B cell (primary cell): ENCODE data around the gene C1orf56. TPM values are rescaled to one million over a fixed set of nuclear protein-coding genes. Genes with fewer than 3 reads are reported as not detected.

Source experiments
- ATAC-seq: fragments of 200-7000 bp; cut with Tn5 transposase; one replicate; pipeline ENCODE4 v1.10.0; 2021; ENCODE audit warnings: low read depth, mild to moderate bottlenecking, moderate number of reproducible peaks, moderate library complexity
- CTCF ChIA-PET: fragments of 350-600 bp; sonication (Branson Sonifier 250); formaldehyde crosslinking; loops from one replicate; lab custom pipeline; 2021; ENCODE audit warnings: antibody characterized with exemption, inconsistent platforms; lab: Charles Lee
- POLR2A ChIA-PET: fragments of 350-600 bp; sonication (Branson Sonifier 250); formaldehyde crosslinking; loops from one replicate; lab custom pipeline; 2021; ENCODE audit warnings: antibody characterized with exemption; lab: Charles Lee
- DNase-seq: peaks from one replicate; pipeline ENCODE4 v3.0.0; 2013
- H2AFZ ChIP-seq: 2 replicates; pipeline ENCODE4 v1.6.1; 2012; ENCODE audit warnings: mild to moderate bottlenecking, low read depth, low read length; ENCODE audit not compliant: insufficient read depth, poor library complexity, severe bottlenecking
- H3K27ac ChIP-seq, 2 donors: 1 replicate in 1 of 2; 2 replicates in 1 of 2; pipeline ENCODE4 v1.5.1; 2012 to 2013; ENCODE audit warnings: low read length in 2 of 2, mild to moderate bottlenecking in 2 of 2, moderate library complexity in 1 of 2
- H3K27me3 ChIP-seq, 4 experiments: fragments of 200-600 bp in 1 of 4; sonication (generic) in 1 of 4; replicated peaks in 1 of 4; 1 replicate in 2 of 4; 2 replicates in 2 of 4; pipeline versions ENCODE4 v1.6.1 to v1.7.0; 2013 to 2016; ENCODE audit warnings: low read length in 3 of 4, mild to moderate bottlenecking in 2 of 4, mixed read lengths in 1 of 4, moderate library complexity in 1 of 4; ENCODE audit not compliant: insufficient read depth in 4 of 4, control insufficient read depth in 3 of 4; ENCODE audit errors: control extremely low read depth in 1 of 4
- H3K36me3 ChIP-seq, 2 experiments: replicated peaks in 1 of 2; 1 replicate in 1 of 2; 2 replicates in 1 of 2; pipeline versions ENCODE4 v1.6.1 to v1.7.1; 2013; ENCODE audit warnings: low read length in 1 of 2; ENCODE audit not compliant: insufficient read depth in 2 of 2, control insufficient read depth in 1 of 2; ENCODE audit errors: control extremely low read depth in 1 of 2, extremely low read depth in 1 of 2
- H3K4me1 ChIP-seq, 2 donors: fragments of 200-600 bp in 1 of 2; sonication (generic) in 1 of 2; 1 replicate in 1 of 2; 2 replicates in 1 of 2; pipeline versions ENCODE4 v1.5.1 to v1.6.1; 2013 to 2017; ENCODE audit warnings: low read length in 2 of 2; ENCODE audit not compliant: control insufficient read depth in 2 of 2, insufficient read depth in 2 of 2
- H3K4me2 ChIP-seq: replicated peaks from 2 replicates; pipeline ENCODE3; 2012; ENCODE audit warnings: mild to moderate bottlenecking, low read depth, low read length; ENCODE audit not compliant: poor library complexity, severe bottlenecking
- H3K4me3 ChIP-seq, 5 experiments: fragments of 200-600 bp in 1 of 5; sonication (generic) in 1 of 5; 1 replicate in 3 of 5; 2 replicates in 2 of 5; pipeline versions ENCODE4 v1.5.1 to v1.7.0; 2011 to 2016; ENCODE audit warnings: low read length in 4 of 5, mild to moderate bottlenecking in 4 of 5, low read depth in 2 of 5, control low read depth in 1 of 5, moderate library complexity in 1 of 5; ENCODE audit not compliant: insufficient read depth in 1 of 5; ENCODE audit errors: control extremely low read depth in 1 of 5, extremely low read depth in 1 of 5
- H3K79me2 ChIP-seq: fragments of 200-600 bp; sonication (generic); one replicate; pipeline ENCODE4 v1.6.0; 2016; ENCODE audit warnings: low read length; ENCODE audit not compliant: control insufficient read depth, insufficient read depth
- H3K9ac ChIP-seq: fragments of 200-600 bp; sonication (generic); 2 replicates; pipeline ENCODE4 v1.6.1; 2017; ENCODE audit warnings: mild to moderate bottlenecking, low read length, moderate library complexity
- H3K9me3 ChIP-seq, 3 donors: one replicate each; pipeline versions ENCODE4 v1.6.1 to v1.7.1; 2013; ENCODE audit warnings: low read length in 2 of 3; ENCODE audit not compliant: control insufficient read depth in 2 of 3, insufficient read depth in 1 of 3; ENCODE audit errors: control extremely low read depth in 1 of 3
- H4K20me1 ChIP-seq: 2 replicates; pipeline ENCODE4 v1.6.0; 2012; ENCODE audit warnings: mild to moderate bottlenecking, low read length; ENCODE audit not compliant: insufficient read depth, control insufficient read depth, poor library complexity, severe bottlenecking
- H3K27ac Mint-ChIP-seq: one replicate; pipeline ENCODE4 v1.8.0; 2021; ENCODE audit warnings: mixed read lengths
- H3K27me3 Mint-ChIP-seq: one replicate; pipeline ENCODE4 v1.8.0; 2021; ENCODE audit warnings: mixed read lengths
- H3K4me1 Mint-ChIP-seq: one replicate; pipeline ENCODE4 v1.8.0; 2021; ENCODE audit warnings: mixed read lengths
- H3K4me3 Mint-ChIP-seq: one replicate; pipeline ENCODE4 v1.8.0; 2021; ENCODE audit warnings: mixed read lengths
- H3K9me3 Mint-ChIP-seq: one replicate; pipeline ENCODE4 v1.8.0; 2022; ENCODE audit warnings: mixed read lengths; ENCODE audit not compliant: insufficient read depth
- EZH2 ChIP-seq: IDR thresholded peaks from 2 replicates; pipeline ENCODE4 v1.6.1; 2012; ENCODE audit warnings: borderline replicate concordance, low read depth, mild to moderate bottlenecking, moderate library complexity, low read length; ENCODE audit not compliant: insufficient read depth, poor library complexity, severe bottlenecking
- WGBS: methylation state at CpG from one replicate; pipeline ENCODE4 v1.1.5; 2013; ENCODE audit warnings: missing lambda C conversion rate; ENCODE audit not compliant: insufficient coverage; 5-methylcytosine and 5-hydroxymethylcytosine counted together
- intact Hi-C: fragments of 100-400 bp; cut with micrococcal nuclease; formaldehyde crosslinking; loops from one replicate; pipeline ENCODE4 v1.10.0; 2022
- polyA plus RNA-seq: library from polyadenylated mRNA; depleted of rRNA; stranded (reverse); fragments of >200 nt; gene quantifications from 2 replicates; pipeline ENCODE4 v1.2.3, GENCODE V29; 2012
- total RNA-seq, 2 donors: library from RNA; stranded (reverse); fragments of 120-200 nt in 1 of 2; gene quantifications; 1 replicate in 1 of 2; 2 replicates in 1 of 2; pipeline versions ENCODE4 v1.2.3 to v1.2.4, GENCODE V29; 2013 to 2022
- TF ChIP-seq, protein P1 (sequence below): fragments of 200-600 bp; IDR thresholded peaks from one replicate; pipeline ENCODE4 v1.8.0; 2022; ENCODE audit warnings: antibody characterized with exemption, mild to moderate bottlenecking

Gene C1orf56
- total and polyA plus RNA-seq, 2 donors (not counting 1 experiment from before 2014, with no cell fraction given), result 2.4 to 4.5 TPM

GRCh38 chr1:151010346-151010726 is 37.2 kb upstream of the C1orf56 start:
- H3K4me1 Mint-ChIP-seq, result peaks cover 57% of the 10 kb centered on the region
- H3K79me2 ChIP-seq, result peaks cover 74% of the 10 kb centered on the region
- no peak overlapping the region for H3K4me2 ChIP-seq
- TF ChIP-seq, protein P1, sequence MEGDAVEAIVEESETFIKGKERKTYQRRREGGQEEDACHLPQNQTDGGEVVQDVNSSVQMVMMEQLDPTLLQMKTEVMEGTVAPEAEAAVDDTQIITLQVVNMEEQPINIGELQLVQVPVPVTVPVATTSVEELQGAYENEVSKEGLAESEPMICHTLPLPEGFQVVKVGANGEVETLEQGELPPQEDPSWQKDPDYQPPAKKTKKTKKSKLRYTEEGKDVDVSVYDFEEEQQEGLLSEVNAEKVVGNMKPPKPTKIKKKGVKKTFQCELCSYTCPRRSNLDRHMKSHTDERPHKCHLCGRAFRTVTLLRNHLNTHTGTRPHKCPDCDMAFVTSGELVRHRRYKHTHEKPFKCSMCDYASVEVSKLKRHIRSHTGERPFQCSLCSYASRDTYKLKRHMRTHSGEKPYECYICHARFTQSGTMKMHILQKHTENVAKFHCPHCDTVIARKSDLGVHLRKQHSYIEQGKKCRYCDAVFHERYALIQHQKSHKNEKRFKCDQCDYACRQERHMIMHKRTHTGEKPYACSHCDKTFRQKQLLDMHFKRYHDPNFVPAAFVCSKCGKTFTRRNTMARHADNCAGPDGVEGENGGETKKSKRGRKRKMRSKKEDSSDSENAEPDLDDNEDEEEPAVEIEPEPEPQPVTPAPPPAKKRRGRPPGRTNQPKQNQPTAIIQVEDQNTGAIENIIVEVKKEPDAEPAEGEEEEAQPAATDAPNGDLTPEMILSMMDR, result no peak
- TF ChIP-seq EZH2, result no peak
- H3K27me3 Mint-ChIP-seq, result no peaks in the 10 kb centered on the region
- H3K36me3 ChIP-seq, result peaks cover 3 to 10% of the 10 kb centered on the region in 2 experiments
- intact Hi-C loops, result no loop called here
- no peak overlapping the region for H3K4me3 ChIP-seq
- H3K27ac Mint-ChIP-seq, result no peak overlapping the region
- peak overlapping the region; percentile 7 for H3K4me3 Mint-ChIP-seq
- no peak for ATAC-seq
- DNase-seq, result no peak
- H3K27ac ChIP-seq, result no peak overlapping the region
- peaks cover 36 to 40% of the 10 kb centered on the region in 2 donors for H3K4me1 ChIP-seq
- WGBS, result 100% methylated on average over 1 of the region's 3 CpGs
- H4K20me1 ChIP-seq, result no peaks in the 10 kb centered on the region
- no peaks in the 10 kb centered on the region for H3K9me3 ChIP-seq
- no peak overlapping the region for H3K9ac ChIP-seq
- no peaks in the 10 kb centered on the region for H3K27me3 ChIP-seq
- no peak overlapping the region for H2AFZ ChIP-seq
- ChIA-PET POLR2A (no interaction called here), CTCF (interaction anchor here (0.7 to 1.1 kb wide), 3 partner anchors 9 to 723 kb away, joined by 3 to 8 read pairs (median 3); no protein-coding TSS in a partner anchor)
- H3K9me3 Mint-ChIP-seq, result no peaks in the 10 kb centered on the region

GRCh38 chr1:151011154-151011850 is 36.2 kb upstream of the C1orf56 start:
- Histone ChIP-seq H3K9me3 (no peaks in the 10 kb centered on the region), H4K20me1 (no peaks in the 10 kb centered on the region), H3K4me2 (no peak overlapping the region), H3K27me3 (no peaks in the 10 kb centered on the region), H2AFZ (no peak overlapping the region), H3K27ac (no peak overlapping the region), H3K4me1 (peaks cover 27 to 31% of the 10 kb centered on the region in 2 donors), H3K79me2 (peaks cover 65% of the 10 kb centered on the region), H3K36me3 (peaks cover 3 to 10% of the 10 kb centered on the region in 2 experiments), H3K4me3 (no peak overlapping the region), H3K9ac (no peak overlapping the region)
- Mint-ChIP-seq H3K4me3 (no peak overlapping the region), H3K9me3 (no peaks in the 10 kb centered on the region), H3K27ac (no peak overlapping the region), H3K4me1 (peaks cover 48% of the 10 kb centered on the region), H3K27me3 (no peaks in the 10 kb centered on the region)
- CTCF ChIA-PET, result interaction anchor here (0.9 to 1.1 kb wide), 3 partner anchors 10 to 27 kb away, joined by 3 read pairs; no protein-coding TSS in a partner anchor
- 100% methylated on average over 2 of the region's 4 CpGs for whole genome bisulfite sequencing
- ATAC-seq, result no peak
- no peak for TF ChIP-seq EZH2
- no peak for DNase-seq
- POLR2A ChIA-PET, result interaction anchor here (0.7 kb wide), 1 partner anchor 884 kb away, joined by 3 read pairs; no protein-coding TSS in a partner anchor
- intact Hi-C loops, result no loop called here
